ENCODE measurements around the gene CD33.

The CD33 gene

DNA sequence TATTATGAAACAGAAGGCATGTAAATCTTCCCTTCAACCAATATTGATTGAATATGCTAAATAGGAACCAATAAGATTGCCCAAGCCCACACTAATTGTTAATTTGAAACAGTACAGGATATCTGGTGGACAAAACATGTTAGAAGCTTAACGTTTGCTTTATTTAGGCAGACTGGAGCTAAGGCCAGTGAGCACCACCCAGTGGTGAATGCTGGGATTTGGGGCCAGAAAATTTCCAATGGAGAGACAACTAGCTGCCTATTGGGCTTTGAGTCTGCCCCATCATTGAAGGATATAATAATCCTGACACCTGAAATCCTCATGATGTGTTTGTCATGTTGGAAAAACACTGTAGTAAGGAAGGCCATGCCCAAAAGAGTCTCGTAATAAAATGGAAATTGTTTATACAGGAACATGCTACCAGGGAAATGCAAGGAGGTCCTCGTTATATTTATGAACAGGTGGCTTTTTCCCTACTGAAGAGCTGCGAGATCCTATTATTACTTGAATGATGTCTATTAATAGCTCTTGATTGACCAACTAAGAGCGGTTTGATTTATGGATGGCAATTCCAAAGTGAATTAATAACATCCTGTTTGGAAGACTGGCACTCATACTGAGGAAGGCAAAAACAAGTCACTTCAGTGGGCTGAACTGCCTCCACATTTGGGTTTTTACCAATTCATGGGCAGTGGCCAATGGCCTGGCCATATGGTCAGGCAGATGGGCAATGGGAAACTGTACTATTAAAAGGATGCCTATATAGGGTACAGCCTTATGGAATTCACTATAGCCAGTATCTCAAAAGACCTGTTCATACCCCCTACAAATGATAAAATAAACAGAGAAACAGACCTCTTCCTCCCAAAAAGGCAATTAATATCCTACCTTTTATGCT lies 34.7 kb downstream of the CD33 start:
- DNase-seq (ENCODE audit: low read depth): no peak

DNA sequence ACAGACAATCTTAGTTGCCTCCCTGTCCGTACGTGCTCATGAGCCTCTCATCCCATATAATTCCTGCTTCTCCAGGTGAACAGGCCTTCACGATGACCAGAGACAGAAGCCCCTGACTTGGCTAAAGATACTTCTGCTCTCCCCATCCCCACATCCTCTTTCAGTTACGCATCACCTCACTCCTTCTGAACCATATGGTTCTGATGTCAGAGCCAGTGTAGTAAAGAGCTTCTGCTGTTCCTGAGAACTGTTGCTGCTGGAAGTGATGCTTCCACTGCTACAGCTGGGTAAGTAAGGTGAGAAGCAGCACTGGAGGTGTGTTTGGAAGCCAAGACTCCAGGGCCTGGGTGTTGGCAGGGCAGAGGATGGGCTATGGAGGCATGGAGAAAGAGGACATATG lies 38.9 kb downstream of the CD33 start:
- DNase-seq (ENCODE audit: low read depth): no peak

DNA sequence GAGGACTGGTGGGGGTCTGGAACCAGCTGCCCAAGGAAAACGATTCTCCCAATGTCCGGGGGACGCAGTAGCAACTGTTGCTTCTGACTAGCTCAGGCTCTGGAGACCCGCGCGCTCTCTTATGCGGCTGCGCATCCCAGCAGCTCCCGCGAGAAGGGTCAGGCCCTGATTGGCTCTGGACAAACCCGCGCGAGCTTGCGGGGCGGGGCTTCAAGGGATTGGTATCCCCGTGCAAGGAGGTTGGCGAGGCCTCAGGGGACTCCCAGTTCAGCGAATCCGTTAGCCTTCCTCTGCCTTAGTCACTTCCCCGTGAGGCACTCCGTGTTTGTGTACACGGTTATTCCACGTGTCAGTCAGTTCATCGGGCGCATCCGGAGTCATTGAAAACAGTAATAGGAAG lies 46.2 kb downstream of the CD33 start:
- DNase-seq (ENCODE audit: low read depth): no peak

DNA sequence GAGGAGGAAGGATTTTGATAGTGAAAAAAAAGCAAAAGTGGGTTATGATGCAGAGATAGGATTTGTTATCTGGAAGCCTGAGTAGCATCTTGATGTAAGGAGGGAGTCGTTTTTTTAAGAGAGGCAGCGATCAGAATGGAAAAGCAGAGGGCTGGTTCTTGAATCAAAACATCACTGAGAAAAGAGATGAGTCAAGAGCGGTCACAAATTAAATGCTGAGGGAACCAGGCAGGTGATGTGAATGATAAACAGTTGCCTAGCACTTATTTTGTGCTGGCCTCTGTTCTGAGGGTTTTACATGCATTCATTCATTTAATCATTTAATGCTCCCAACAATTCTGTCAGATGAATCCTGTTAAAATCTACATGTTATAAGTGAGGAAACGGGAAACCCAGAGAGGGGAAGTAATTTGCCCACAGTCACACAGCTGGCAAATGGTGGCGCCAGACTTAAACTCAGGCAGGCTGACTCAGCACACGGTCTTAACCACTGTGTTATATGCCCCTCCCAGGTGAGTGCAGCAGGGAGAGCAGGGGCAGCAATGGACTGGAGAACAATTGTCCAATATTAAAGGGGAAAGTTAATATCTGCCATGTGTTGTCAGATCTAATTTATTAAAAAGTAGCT lies 47.4 kb downstream of the CD33 start:
- DNase-seq (ENCODE audit: low read depth): no peak

DNA sequence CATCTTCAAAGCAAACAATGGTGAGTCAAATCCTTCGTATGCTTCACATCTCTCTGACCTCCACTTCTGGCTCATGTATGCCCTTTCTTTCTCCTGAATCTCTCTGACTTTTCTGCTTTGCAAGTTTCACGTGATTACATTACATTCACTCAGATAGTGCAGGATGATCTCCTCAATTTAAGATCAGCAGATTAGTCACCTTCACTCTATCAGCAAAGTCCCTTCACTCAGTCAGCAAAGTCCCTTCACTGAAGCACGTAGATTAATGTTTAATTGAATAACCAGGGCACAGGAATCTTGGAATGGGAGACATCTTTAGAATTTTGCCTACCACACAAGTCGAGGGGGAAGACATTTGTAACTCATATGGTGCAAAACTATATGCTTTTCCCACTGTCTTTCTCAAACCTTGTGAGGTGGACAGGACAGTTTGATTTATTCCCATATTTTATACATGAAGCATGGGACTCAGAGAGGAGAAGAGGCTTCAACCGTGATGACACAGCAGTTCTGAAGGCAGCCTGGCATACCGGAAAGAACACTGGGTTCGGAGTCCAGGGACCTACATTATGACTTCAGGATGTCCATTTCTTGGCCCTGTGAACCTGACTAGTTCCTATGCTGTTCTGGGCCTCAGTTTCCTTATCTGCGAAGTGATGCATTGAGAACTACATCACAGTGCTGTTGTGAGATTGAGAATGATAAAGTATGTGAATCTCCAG lies 49.3 kb downstream of the CD33 start:
- DNase-seq (ENCODE audit: low read depth): no peak

DNA sequence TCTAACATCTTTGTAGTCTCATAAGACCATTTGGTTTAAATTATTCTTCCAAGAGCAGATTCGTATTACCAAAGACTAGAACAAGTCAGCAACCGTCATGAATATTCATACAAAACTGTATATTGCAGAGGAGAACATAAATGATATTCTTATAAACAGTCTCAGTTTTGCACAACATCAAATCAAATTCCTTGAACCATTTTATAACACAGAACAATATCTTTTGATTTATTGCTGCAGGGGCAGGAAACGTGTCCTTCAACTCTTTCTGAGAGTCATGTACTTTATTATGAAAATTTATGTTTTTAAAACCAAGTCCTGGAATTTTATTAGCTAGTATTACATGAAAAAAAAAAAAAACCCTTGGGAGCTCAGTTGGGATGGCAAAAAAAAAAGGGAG lies 52.2 kb downstream of the CD33 start:
- no peak for DNase-seq (ENCODE audit: low read depth)

DNA sequence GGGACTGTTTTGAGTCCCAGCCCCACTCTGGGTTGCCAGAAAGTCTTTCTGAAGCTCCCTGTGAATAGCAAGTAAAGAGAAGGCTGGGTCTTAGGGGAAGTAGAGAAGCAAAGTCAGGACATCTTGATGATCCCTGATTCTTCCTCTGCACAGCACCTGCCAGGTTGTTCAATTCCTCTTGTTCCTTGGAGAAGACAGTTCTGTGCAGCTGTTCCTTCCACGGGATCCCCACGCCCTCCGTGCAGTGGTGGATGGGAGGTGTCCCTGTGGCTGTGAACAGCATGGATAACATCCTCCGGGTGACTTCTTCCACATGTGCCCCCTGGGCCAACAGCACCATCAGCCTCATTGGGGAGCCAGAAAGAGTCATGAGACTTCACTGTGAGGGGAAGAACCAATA lies 57.5 kb downstream of the CD33 start:
- DNase-seq (ENCODE audit: low read depth): no peak

DNA sequence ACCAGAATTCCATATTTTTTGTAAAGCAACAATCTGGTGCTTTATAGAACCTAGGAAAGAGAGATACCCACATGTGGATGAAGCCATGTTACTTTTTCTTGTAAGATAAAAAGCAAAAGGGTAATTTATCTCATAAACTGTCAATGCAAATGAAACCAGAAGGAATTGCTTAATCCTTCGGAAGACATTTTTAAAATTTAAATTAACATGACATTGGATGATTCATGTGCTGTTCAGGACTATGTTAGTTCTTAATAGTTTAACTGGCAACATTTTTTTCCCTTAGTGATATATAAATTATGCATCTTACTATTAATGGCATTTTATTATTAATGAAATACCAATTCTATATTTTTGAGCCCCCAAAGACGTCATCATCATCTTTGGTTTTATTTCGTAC lies 60.8 kb downstream of the CD33 start:
- DNase-seq (ENCODE audit: low read depth): no peak

Measured in stimulated activated CD8-positive, alpha-beta memory T cell treated with anti-CD3 and anti-CD28 coated beads, Interleukin-12 subunit alpha, Interleukin-12 subunit beta, amount 100 ng/mL, for 1 hour (primary cell).